Mononuclear cell (primary cell): ENCODE results near the gene LZTS3. TPM values are rescaled to one million over a fixed set of nuclear protein-coding genes. Genes with fewer than 3 reads are reported as not detected.
"Not testable (repeated sequence)": the region's sequence is repeated elsewhere in the genome, so short reads cannot be mapped to it uniquely, and the experiment has no call there.

Experiments
- H3K27me3 ChIP-seq: 2 replicates; pipeline ENCODE4 v1.6.0; 2011; ENCODE audit warnings: low read length, control low read depth; ENCODE audit not compliant: insufficient read depth
- H3K4me1 ChIP-seq: 2 replicates; pipeline ENCODE4 v1.5.1; 2011; ENCODE audit warnings: mild to moderate bottlenecking, low read length, control low read depth; ENCODE audit not compliant: insufficient read depth
- H3K4me3 ChIP-seq: 2 replicates; pipeline ENCODE4 v1.5.1; 2011; ENCODE audit warnings: mild to moderate bottlenecking, low read length, moderate library complexity
- H3K9me3 ChIP-seq: 2 replicates; pipeline ENCODE4 v1.5.1; 2011; ENCODE audit warnings: low read depth, mild to moderate bottlenecking, control low read depth, low read length
- total RNA-seq: library from RNA; depleted of rRNA; stranded (reverse); fragments of >200 nt; gene quantifications from one replicate; pipeline ENCODE4 v1.2.3, GENCODE V29; 2012

Gene LZTS3
- total RNA-seq, 1 donor = 17.6 TPM

GRCh38 chr20:3165473-3166337, 7.6 kb downstream of the LZTS3 start:
- no peaks in the 10 kb centered on the region for H3K9me3 ChIP-seq
- no peaks in the 10 kb centered on the region for H3K4me1 ChIP-seq
- no peak overlapping the region for H3K4me3 ChIP-seq
- peaks cover 22% of the 10 kb centered on the region for H3K27me3 ChIP-seq

- Histone ChIP-seq H3K27me3 (peaks cover 22% of the 10 kb centered on the region), H3K9me3 (no peaks in the 10 kb centered on the region), H3K4me3 (no peak overlapping the region), H3K4me1 (peaks cover 5% of the 10 kb centered on the region)
Observed at GRCh38 chr20:3164763-3165410, 8.5 kb downstream of the LZTS3 start.

- Histone ChIP-seq H3K27me3 (peaks cover 20% of the 10 kb centered on the region), H3K4me1 (peaks cover 5% of the 10 kb centered on the region), H3K4me3 (no peak overlapping the region), H3K9me3 (no peaks in the 10 kb centered on the region)
Observed at GRCh38 chr20:3164043-3164762, 9.1 kb downstream of the LZTS3 start.

GRCh38 chr20:3163099-3164042, 10.0 kb downstream of the LZTS3 start:
- Histone ChIP-seq H3K27me3 (peaks cover 12% of the 10 kb centered on the region), H3K4me3 (no peak overlapping the region), H3K4me1 (peaks cover 13% of the 10 kb centered on the region), H3K9me3 (no peaks in the 10 kb centered on the region)

- Histone ChIP-seq H3K4me1 (peaks cover 26% of the 10 kb centered on the region), H3K4me3 (no peak overlapping the region), H3K27me3 (peaks cover 3% of the 10 kb centered on the region), H3K9me3 (no peaks in the 10 kb centered on the region)
Observed at GRCh38 chr20:3162080-3162611, 11.2 kb downstream of the LZTS3 start.

- no peaks in the 10 kb centered on the region for H3K9me3 ChIP-seq
- no peaks in the 10 kb centered on the region for H3K27me3 ChIP-seq
- no peak overlapping the region for H3K4me3 ChIP-seq
Observed at GRCh38 chr20:3161316-3162079, 11.9 kb downstream of the LZTS3 start.

GRCh38 chr20:3160418-3160817, 12.9 kb downstream of the LZTS3 start:
- Histone ChIP-seq H3K4me1 (peaks cover 39% of the 10 kb centered on the region), H3K9me3 (no peaks in the 10 kb centered on the region), H3K27me3 (no peaks in the 10 kb centered on the region), H3K4me3 (peak overlapping the region; percentile 95)

More at GRCh38 chr20:3161316-3162079, 11.9 kb downstream of the LZTS3 start:
- H3K4me1 ChIP-seq = peaks cover 32% of the 10 kb centered on the region

- Histone ChIP-seq H3K27me3 (no peaks in the 10 kb centered on the region), H3K9me3 (no peaks in the 10 kb centered on the region), H3K4me1 (peaks cover 43% of the 10 kb centered on the region), H3K4me3 (peak overlapping the region; percentile 95)
Observed at GRCh38 chr20:3158968-3159431, 14.3 kb downstream of the LZTS3 start.

GRCh38 chr20:3157817-3158216, 15.5 kb downstream of the LZTS3 start:
- H3K9me3 ChIP-seq = no peaks in the 10 kb centered on the region
- no peak overlapping the region for H3K4me3 ChIP-seq
- H3K4me1 ChIP-seq = peaks cover 44% of the 10 kb centered on the region
- H3K27me3 ChIP-seq = no peaks in the 10 kb centered on the region

- H3K4me1 ChIP-seq = peaks cover 44% of the 10 kb centered on the region
- no peak overlapping the region for H3K4me3 ChIP-seq
- no peaks in the 10 kb centered on the region for H3K27me3 ChIP-seq
- no peaks in the 10 kb centered on the region for H3K9me3 ChIP-seq
Observed at GRCh38 chr20:3156811-3157619, 16.3 kb downstream of the LZTS3 start.

- H3K4me1 ChIP-seq = peaks cover 24% of the 10 kb centered on the region
- H3K27me3 ChIP-seq, H3K9me3 ChIP-seq, H3K4me3 ChIP-seq: not testable (repeated sequence)
Observed at GRCh38 chr20:3152057-3152644, 21.2 kb downstream of the LZTS3 start.

GRCh38 chr20:3150908-3151307, 22.4 kb downstream of the LZTS3 start:
- Histone ChIP-seq H3K27me3 (no peaks in the 10 kb centered on the region), H3K9me3 (no peaks in the 10 kb centered on the region), H3K4me1 (peaks cover 11% of the 10 kb centered on the region), H3K4me3 (no peak overlapping the region)
